Panc1 (cell line): ENCODE data around the gene PTDSS2. TPM values are rescaled to one million over a fixed set of nuclear protein-coding genes. Genes with fewer than 3 reads are reported as not detected.
A peak's percentile ranks its signal among the peaks of the same experiment; 100 is the strongest.

ENCODE experiments used
- ATAC-seq: fragments of 200-7000 bp; cut with Tn5 transposase; 2 replicates; pipeline ENCODE4 v1.9.1; 2020; ENCODE audit warnings: mild to moderate bottlenecking, moderate library complexity
- BruUV-seq: library from RNA; stranded (reverse); fragments of 400-500 nt; replicated peaks from 2 replicates; lab custom pipeline; 2021; lab: Mats Ljungman, UMichigan
- CTCF ChIA-PET: fragments of 300-600 bp; sonication (Branson Sonifier 250); formaldehyde crosslinking; loops from one replicate; lab custom pipeline; 2022; ENCODE audit warnings: antibody characterized with exemption; lab: Charles Lee
- POLR2A ChIA-PET: fragments of 300-600 bp; sonication (Branson Sonifier 250); formaldehyde crosslinking; loops from one replicate; lab custom pipeline; 2022; ENCODE audit warnings: antibody characterized with exemption; lab: Charles Lee
- DNase-seq: peaks from one replicate; pipeline ENCODE4 v3.0.0-alpha.2; 2010; ENCODE audit warnings: low read depth, low spot score
- H3K27ac ChIP-seq: 2 replicates; pipeline ENCODE4 v1.5.1; 2011; ENCODE audit warnings: mild to moderate bottlenecking, low read length, inconsistent platforms
- H3K27me3 ChIP-seq: fragments of 200-500 bp; sonication (Bioruptor generic); 2 replicates; pipeline ENCODE4 v1.6.0; 2014; ENCODE audit warnings: low read length, inconsistent platforms; ENCODE audit not compliant: control insufficient read depth, insufficient read depth
- H3K36me3 ChIP-seq: fragments of 200-500 bp; sonication (Bioruptor generic); 2 replicates; pipeline ENCODE4 v1.5.1; 2014; ENCODE audit warnings: inconsistent platforms, mild to moderate bottlenecking, low read length, moderate library complexity; ENCODE audit not compliant: control insufficient read depth, insufficient read depth
- H3K4me1 ChIP-seq: 2 replicates; pipeline ENCODE4 v1.5.1; 2011; ENCODE audit warnings: inconsistent platforms, mild to moderate bottlenecking, low read length, moderate library complexity; ENCODE audit not compliant: control insufficient read depth, insufficient read depth
- H3K4me3 ChIP-seq, 2 experiments: 2 replicates each; pipeline ENCODE4 v1.5.1; 2011 to 2012; ENCODE audit warnings: low read depth in 2 of 2, low read length in 2 of 2, mild to moderate bottlenecking in 2 of 2, inconsistent platforms in 1 of 2, moderate library complexity in 1 of 2
- H3K9me3 ChIP-seq: fragments of 200-500 bp; sonication (Bioruptor generic); 2 replicates; pipeline ENCODE4 v1.5.1; 2014; ENCODE audit warnings: low read depth, mild to moderate bottlenecking, inconsistent platforms, low read length, moderate library complexity; ENCODE audit not compliant: control insufficient read depth, insufficient read depth
- POLR2AphosphoS5 ChIP-seq: IDR thresholded peaks from 2 replicates; pipeline ENCODE4 v1.6.1; 2012; ENCODE audit warnings: mild to moderate bottlenecking, low read depth, low read length, moderate library complexity
- REST ChIP-seq, 2 experiments: IDR thresholded peaks; 2 replicates each; pipeline ENCODE4 v1.6.1; 2011 to 2012; ENCODE audit warnings: low read depth in 2 of 2, control low read depth in 1 of 2, low read length in 1 of 2, mild to moderate bottlenecking in 1 of 2, moderate library complexity in 1 of 2; ENCODE audit not compliant: insufficient read depth in 1 of 2
- SIN3A ChIP-seq: IDR thresholded peaks from 2 replicates; pipeline ENCODE4 v1.6.1; 2012; ENCODE audit warnings: low read depth, mild to moderate bottlenecking, low read length, moderate library complexity, borderline replicate concordance; ENCODE audit not compliant: insufficient read depth
- TCF7L2 ChIP-seq: IDR thresholded peaks from 2 replicates; pipeline ENCODE4 v1.6.1; 2011; ENCODE audit warnings: mild to moderate bottlenecking, low read depth, low read length, inconsistent platforms
- in situ Hi-C: cut with HindIII; loops from 2 replicates; pipeline ENCODE4 v1.10.0; 2016; ENCODE audit warnings: low sequenced_read_pairs, low pct_unique_long_range_greater_than_20kb
- intact Hi-C: fragments of 100-400 bp; cut with micrococcal nuclease; formaldehyde crosslinking; loops from one replicate; pipeline ENCODE4 v1.10.0; 2022; ENCODE audit not compliant: unreplicated experiment
- total RNA-seq: library from RNA; stranded (reverse); gene quantifications from one replicate; pipeline ENCODE4 v1.2.1, GENCODE V29; 2021; ENCODE audit not compliant: unreplicated experiment
- TF ChIP-seq, protein P1 (sequence below): fragments of 450-650 bp; IDR thresholded peaks from 2 replicates; pipeline ENCODE4 v1.5.1; 2017; ENCODE audit warnings: mild to moderate bottlenecking

The PTDSS2 gene
- total RNA-seq, 1 experiment from 2014 or later, result 103 TPM

DNA sequence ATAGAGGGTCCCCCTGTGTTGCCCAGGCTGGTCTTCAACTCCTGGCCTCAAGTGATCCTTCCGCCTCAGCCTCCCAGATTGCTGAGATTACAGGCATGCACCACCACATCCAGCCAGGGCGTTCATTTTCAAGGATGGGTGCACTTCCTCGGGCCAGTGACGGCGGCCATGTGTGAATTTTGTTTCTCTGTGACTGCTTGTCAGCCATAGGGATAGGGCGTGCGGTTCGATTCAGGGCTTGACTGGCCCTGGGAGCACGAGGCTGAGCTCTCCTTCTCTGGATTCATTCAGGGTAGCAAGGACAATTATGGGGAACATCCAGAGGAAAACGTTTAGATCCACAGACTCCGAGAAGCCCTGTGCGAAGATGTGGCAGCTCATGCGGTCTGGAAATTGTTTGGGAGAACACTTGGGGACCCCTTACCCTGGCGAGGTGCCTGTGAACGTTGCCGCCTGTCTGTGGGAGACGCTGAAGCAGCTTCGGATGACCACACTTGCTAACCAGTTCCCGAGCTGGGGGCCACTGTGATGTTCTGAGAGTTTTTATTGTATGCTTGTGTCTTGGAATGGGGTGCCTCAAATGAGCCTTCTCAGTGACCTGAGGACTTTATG lies 2.9 kb downstream of the PTDSS2 start:
- TSS peak; percentile 7 for BruUV-seq
- in situ Hi-C loops (no loop called here), intact Hi-C loops (loop anchor here (5.0 kb wide), 1 partner anchor 64 kb away; no protein-coding TSS in a partner anchor)
- Histone ChIP-seq H3K4me1 (peaks cover 21% of the 10 kb centered on the region), H3K27ac (no peak overlapping the region), H3K36me3 (peaks cover 5% of the 10 kb centered on the region; the same call in 1 of the 2 replicates), H3K4me3 (no peak overlapping the region), H3K9me3 (no peaks in the 10 kb centered on the region), H3K27me3 (no peaks in the 10 kb centered on the region)
- DNase-seq (no peak), ATAC-seq (no peak)
- ChIA-PET CTCF (interaction anchor here (1.8 kb wide), 1 partner anchor 20 kb away, joined by 5 read pairs; no protein-coding TSS in a partner anchor), POLR2A (no interaction called here)
- TF ChIP-seq, protein P1, sequence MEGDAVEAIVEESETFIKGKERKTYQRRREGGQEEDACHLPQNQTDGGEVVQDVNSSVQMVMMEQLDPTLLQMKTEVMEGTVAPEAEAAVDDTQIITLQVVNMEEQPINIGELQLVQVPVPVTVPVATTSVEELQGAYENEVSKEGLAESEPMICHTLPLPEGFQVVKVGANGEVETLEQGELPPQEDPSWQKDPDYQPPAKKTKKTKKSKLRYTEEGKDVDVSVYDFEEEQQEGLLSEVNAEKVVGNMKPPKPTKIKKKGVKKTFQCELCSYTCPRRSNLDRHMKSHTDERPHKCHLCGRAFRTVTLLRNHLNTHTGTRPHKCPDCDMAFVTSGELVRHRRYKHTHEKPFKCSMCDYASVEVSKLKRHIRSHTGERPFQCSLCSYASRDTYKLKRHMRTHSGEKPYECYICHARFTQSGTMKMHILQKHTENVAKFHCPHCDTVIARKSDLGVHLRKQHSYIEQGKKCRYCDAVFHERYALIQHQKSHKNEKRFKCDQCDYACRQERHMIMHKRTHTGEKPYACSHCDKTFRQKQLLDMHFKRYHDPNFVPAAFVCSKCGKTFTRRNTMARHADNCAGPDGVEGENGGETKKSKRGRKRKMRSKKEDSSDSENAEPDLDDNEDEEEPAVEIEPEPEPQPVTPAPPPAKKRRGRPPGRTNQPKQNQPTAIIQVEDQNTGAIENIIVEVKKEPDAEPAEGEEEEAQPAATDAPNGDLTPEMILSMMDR, result no peak
- TF ChIP-seq TCF7L2 (no peak), POLR2AphosphoS5 (no peak), SIN3A (no peak), REST (IDR thresholded peaks at IDR 0.05; ENCODE audit: insufficient read depth in 1 of 2, low read depth in 2 of 2, low read length in 1 of 2) (no peak)

DNA sequence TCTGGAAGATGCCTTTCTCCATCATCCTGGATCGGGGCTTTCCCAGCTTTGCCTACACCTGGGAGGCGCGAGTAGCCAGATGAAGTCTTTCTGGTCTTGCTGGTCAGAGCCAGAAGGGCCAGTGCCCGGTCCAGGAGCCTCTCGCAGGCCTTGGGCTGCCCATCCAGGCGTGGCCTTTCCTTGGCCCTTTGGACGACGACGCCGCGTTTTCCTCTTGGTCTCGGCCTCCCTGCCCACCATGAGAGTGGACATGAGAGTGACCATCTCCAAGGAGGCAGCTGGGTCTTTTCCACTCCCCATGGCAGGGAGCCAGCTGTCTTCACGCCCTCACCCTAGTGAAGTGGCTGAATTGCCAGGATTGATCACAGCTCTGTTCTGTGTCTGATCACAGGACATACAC lies 3.5 kb downstream of the PTDSS2 start:
- Histone ChIP-seq H3K4me3 (no peak overlapping the region), H3K4me1 (peaks cover 20% of the 10 kb centered on the region), H3K9me3 (no peaks in the 10 kb centered on the region), H3K36me3 (peaks cover 5% of the 10 kb centered on the region; the same call in 1 of the 2 replicates), H3K27me3 (no peaks in the 10 kb centered on the region), H3K27ac (no peak overlapping the region)
- CTCF ChIA-PET, result interaction anchor here (1.8 kb wide), 1 partner anchor 20 kb away, joined by 5 read pairs; no protein-coding TSS in a partner anchor
- intact Hi-C loops (loop anchor here (5.0 kb wide), 1 partner anchor 64 kb away; no protein-coding TSS in a partner anchor), in situ Hi-C loops (no loop called here)
- DNase-seq (no peak), ATAC-seq (no peak)
- TF ChIP-seq, protein P1, result no peak
- no peak for TF ChIP-seq REST (IDR thresholded peaks at IDR 0.05; ENCODE audit: insufficient read depth in 1 of 2, low read depth in 2 of 2, low read length in 1 of 2)
- no TSS peak for BruUV-seq
- POLR2A ChIA-PET, result no interaction called here
